HG02759 (cell line): ENCODE measurements around the gene MIGA1.
"Not testable (repeated sequence)": the region's sequence is repeated elsewhere in the genome, so short reads cannot be mapped to it uniquely, and the experiment has no call there.

Experiments used
- ATAC-seq: cut with Tn5 transposase; IDR thresholded peaks from one replicate; pipeline ENCODE4 v1.9.1; 2021; ENCODE audit warnings: mild to moderate bottlenecking, moderate library complexity; ENCODE audit not compliant: unreplicated experiment

The MIGA1 gene

GRCh38 chr1:77779529-77780281 is at the start of gene MIGA1:
Gene MIGA1, plus strand, starts transcription at chr1:77779649. Its CDS starts 3,604 bp downstream, at chr1:77783253.
- peak; percentile 97 for ATAC-seq

GRCh38 chr1:77732090-77732489 is 47.4 kb upstream of the MIGA1 start:
- no peak for ATAC-seq

GRCh38 chr1:77739235-77739634 is 40.2 kb upstream of the MIGA1 start:
- no peak for ATAC-seq

GRCh38 chr1:77741316-77741715 is 38.1 kb upstream of the MIGA1 start:
- no peak for ATAC-seq

- no peak for ATAC-seq
Measured at GRCh38 chr1:77742011-77742555, 37.4 kb upstream of the MIGA1 start.

GRCh38 chr1:77744576-77744975 is 34.9 kb upstream of the MIGA1 start:
- ATAC-seq = no peak

- not testable (repeated sequence) for ATAC-seq
Measured at GRCh38 chr1:77749489-77749888, 30.0 kb upstream of the MIGA1 start.

GRCh38 chr1:77756052-77756754 is 23.2 kb upstream of the MIGA1 start:
- ATAC-seq = no peak

- no peak for ATAC-seq
Measured at GRCh38 chr1:77757066-77757584, 22.3 kb upstream of the MIGA1 start.

GRCh38 chr1:77757603-77758002 is 21.8 kb upstream of the MIGA1 start:
- ATAC-seq = no peak

GRCh38 chr1:77759071-77760028 is 20.1 kb upstream of the MIGA1 start, which contains the start of gene USP33:
Gene USP33, minus strand, starts transcription at chr1:77759852. Its CDS starts 18,155 bp downstream, at chr1:77741697.
- ATAC-seq = peak; percentile 97

- ATAC-seq = no peak
Measured at GRCh38 chr1:77762072-77762476, 17.4 kb upstream of the MIGA1 start.

- no peak for ATAC-seq
Measured at GRCh38 chr1:77768006-77768405, 11.4 kb upstream of the MIGA1 start.

GRCh38 chr1:77776007-77776700 is 3.3 kb upstream of the MIGA1 start:
- no peak for ATAC-seq

- ATAC-seq = no peak
Measured at GRCh38 chr1:77781683-77782082, 2.2 kb downstream of the MIGA1 start.

GRCh38 chr1:77783141-77783540 is 3.7 kb downstream of the MIGA1 start:
- ATAC-seq = no peak

GRCh38 chr1:77786093-77786741 is 6.8 kb downstream of the MIGA1 start:
- not testable (repeated sequence) for ATAC-seq

- ATAC-seq = no peak
Measured at GRCh38 chr1:77794550-77794949, 15.1 kb downstream of the MIGA1 start.

GRCh38 chr1:77796695-77797405 is 17.4 kb downstream of the MIGA1 start:
- ATAC-seq = no peak
